Kasumi-1 (cell line): Measurements from ENCODE around the gene NPB.
A peak's percentile ranks its signal among the peaks of the same experiment; 100 is the strongest.
"Not testable (repeated sequence)": the region's sequence is repeated elsewhere in the genome, so short reads cannot be mapped to it uniquely, and the experiment has no call there.

Source experiments
- DNase-seq, 2 experiments: peaks; one replicate each; lab custom pipeline; 2025; lab: John Stamatoyannopoulos, UW

NPB gene

DNA sequence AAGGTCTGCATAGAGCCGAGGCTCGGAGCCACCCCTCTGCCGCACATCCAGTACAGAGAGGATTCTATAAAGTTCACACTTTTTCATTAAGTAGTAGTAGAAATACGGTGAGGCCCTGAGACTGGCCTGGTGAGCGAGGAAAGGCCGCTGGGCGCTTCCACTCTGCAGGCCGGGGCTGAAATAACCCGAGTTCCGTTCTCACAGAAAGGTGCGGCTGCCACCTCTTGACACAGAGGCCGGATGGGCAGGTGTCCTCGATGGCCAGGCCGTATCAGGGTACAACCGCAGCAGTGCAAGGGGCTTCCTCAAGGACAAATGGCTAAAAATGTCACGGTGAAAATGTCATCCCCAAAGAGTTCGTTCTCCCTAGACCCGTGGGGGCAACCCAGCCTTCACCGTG, 9.9 kb downstream of the NPB start:
- no peak for DNase-seq

DNA sequence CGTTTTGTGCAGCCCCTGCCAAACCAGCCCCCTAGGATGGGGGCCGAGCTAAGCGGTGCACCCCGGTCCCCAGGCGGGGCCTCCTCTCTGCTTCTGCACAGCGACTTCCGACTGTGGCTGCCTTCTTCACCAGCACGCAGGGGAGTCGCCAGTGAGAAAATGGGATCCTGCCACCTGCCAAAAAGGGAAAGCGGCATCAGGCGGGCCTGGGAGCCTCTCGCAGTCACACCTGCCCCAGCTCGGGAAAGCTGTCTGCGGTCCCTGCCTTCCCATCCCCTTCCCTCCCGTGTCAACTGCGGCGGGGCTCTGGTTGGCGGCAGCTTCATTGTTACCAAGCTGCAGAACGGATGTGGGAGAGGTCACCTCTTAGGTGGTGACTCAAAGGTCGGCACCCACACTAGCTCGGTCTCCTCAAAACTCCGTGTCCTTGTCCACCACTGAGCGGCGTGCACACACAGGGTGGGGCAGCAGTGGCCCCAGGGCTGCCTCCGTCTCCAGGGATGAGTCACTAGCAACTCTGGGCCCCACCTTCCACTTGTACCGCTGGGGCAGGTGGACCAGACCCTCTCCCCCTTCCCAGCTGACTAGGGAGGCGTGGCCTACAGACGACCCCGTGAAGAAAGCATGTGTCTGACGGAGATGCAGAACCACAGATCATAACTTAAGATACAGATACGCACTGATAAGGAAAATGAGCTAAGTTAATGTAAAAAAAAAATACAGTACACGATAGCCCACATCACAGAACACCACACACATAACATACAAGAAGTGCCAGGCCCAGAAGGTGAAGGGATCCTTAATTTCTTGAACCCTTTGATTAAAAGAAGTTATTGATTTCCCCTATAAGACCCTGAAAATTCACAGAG, 10.6 kb downstream of the NPB start:
- no peak for DNase-seq

DNA sequence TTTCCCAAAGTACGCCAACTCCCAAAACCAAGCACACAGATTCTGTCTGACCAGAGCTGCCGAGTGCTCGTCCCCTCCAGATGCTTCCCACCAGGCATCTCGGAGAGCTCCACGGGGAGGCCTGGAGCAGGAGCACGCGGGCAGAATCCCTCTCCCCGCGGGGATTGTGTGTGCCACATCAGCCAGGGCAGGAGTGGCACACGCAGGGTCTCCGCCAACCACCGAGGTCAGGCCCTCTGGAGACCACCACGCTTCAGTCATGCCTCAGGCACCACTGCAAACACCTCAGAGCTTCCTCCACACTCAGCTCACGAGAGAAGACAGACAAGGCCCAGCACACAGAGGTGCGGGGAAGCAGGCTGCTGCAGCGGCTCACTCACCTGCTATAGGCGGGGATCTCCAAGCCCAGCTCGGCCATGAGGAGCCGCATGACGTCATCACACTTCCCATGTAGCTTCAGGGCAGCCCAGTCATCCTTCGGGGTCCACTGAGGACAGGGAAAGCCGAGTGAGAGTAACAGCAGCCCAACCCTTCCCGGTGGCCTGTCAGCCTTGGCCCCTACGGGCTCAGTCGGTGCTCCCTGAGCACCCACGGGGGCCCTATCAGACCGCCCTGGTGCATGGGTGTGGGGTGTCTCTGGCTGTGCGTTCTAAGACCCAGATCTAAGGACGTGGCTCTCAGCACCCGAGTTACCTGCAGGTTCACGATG, 11.5 kb downstream of the NPB start:
- no peak for DNase-seq

DNA sequence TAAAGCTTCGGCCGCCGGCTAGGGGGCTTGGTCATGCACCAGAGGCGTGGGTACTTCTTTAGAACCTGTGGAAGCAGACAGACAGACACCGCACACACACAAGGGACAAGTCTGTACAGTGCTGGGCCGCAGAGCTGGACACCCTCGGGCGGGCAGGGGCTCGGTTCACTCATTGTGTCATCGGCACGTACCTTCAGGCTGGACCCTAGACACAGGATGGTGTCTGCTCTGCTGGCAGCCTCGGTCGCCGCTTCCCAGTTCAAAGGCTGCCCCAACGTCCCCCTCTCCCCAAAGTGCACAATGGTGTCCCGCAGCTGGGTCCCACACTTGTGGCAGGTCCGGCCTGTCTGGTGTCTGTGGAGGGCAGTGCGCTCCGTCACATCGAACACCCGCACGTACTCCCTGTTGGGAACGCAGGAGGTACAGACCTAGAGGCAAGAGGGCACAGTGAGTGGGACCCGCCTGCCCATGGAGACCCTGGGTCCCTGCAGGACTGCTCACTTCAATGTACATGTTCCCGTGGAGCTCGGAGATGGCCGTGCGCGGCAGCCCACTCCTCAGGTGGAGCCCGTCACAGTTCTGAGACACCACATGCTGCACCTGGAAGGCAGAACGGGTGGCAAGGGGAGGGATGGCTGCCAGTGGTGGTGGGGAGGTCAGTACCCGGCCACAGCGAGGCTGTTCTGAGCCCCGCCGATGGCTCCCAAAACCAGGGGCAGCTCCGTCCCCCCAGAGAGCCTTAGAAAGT, 12.2 kb downstream of the NPB start:
- DNase-seq = no peak

DNA sequence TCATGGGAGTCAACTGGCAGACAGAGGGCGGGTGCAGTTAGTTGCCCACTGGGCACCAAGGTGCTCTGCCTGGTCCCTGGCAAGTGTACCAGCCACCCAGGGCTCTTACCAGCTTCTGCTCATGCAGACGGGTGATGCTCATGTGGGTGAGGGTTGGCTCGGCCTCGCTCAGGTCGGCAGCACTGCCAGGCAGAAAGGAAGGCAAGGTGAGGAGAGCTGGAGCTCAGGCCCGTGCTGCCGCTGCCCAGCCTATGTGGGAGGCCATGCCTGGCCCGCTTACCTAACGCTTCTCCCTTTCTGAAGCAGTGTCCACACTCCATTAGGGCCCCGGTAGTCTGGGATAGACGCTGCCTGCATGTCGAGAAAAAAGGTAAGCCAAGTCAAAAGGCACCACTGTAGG, 13.3 kb downstream of the NPB start:
- no peak for DNase-seq

DNA sequence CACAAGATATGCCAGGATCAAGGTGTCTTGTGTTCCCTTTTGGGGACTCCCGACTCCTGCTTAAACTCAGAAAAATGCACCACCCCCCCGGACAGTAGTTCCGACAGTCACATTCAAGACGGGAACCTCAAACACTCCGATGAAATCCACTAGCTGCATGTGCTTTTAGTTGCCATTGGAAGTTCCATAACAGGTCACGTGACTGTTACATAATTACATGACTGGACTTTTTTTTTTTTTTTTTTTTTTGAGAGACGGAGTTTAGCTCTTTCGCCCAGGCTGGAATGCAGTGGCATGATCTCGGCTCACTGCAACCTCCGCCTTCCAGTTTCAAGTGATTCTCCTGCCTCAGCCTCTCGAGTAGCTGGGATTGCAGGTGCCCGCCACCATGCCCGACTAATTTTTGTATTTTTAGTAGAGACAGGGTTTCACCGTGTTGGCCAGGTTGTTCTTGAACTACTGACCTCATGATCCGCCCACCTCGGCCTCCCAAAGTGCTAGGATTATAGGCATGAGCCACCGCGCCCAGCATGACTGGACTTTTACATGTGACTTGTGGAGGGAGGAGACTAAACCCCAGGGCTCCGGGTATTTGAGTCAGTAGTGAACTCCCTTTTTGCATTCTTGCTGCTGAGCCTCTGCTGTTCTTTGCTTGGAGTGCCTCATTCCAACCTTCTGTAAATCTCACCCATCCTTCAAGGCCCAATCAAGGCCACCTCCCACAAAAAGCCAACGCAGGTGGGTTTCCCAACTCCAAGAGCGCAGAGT, 14.4 kb downstream of the NPB start:
- no peak for DNase-seq

DNA sequence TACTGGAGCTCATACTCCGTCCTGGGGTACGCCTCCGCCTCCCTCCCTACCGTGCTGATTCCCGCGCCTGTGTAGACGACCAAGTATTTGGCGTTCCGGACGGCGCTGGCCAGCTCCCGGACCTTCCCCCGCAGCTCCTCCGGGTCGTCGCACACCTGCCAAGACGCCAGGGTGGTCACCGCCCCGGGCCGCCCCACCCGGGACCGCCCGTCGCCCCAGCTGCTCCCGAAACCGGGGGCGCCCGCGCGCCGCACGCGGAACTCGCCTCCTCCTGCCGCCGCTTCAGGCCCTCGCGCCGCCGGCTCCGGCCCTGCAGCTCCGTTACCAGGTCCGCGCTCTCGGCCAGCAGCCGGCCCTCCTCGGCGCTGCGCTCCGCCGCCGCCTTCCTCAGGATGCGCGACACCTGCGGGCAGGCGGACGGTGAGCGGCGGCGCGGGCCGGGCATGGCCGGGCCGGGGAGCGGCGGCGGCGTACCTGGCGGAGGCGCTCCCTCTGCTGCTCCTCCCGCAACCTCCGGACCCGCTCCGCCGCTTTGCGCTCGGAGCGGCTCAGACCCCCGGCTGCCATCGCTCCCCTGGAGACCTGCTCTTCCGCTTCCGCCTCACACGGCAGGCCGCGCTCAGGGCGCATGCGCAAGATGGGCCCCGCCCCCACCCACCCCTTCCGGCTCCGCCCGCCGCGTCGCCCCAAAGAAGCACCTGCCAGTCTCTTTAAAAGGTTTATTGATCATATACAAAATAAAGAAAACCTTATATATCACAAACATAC, 15.7 kb downstream of the NPB start, which contains the start of gene SIRT7:
Gene SIRT7 (minus strand): TSS at position 612 of the 768 bp plus-strand sequence. CDS start 45 bp downstream, at position 567.
- peak; percentile 85 to 89 for DNase-seq

DNA sequence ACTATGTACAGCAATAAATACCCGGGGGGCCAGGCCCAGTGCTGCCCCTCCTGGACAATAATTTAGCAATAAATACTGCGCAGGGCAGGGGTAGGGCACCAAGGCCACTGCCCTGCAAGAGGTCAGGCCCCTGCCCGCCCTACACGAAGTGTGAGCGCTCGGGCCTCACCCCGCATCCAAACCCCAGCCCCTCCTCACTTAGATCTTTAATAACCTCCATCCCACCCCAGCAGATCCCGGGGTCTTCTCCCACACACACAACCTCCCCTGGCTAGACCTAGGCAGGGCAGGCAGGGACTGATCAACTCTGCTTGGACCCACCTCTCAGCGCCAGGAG, 16.3 kb downstream of the NPB start:
- DNase-seq = not testable (repeated sequence)

DNA sequence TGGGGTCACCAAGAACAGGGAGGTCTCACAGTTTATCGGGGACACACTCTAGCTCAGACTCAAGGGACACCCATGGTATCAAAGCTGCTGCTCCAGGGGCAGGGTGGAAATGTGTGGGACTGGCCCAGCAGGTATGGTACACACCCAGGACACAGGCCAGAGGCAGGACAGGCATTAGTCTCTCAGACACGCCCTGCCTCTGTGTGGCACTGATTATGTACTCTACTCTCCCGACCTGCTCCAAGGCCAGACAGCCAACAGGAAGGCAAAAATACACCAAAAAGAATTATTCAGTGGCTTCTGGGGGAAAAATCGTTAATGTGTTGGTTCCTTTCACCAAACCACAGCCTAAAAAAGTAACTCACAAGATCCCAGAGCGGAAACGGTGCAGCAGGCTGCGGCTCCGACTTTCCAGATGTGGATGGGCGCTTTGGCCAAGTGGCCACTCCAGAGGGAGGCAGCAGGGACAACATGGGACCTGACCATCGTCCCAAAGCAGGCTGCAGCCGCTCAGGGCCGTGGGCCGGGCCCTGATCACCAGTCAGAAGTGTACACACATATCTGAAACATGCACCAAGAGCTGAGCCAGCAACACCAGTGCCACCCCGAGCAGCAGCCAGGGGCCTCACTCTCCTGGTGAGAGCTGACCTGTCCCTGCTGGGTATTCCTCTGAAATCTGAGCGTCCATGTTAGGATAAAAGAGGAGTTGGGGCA, 17.0 kb downstream of the NPB start:
- peak; percentile 67 to 71 for DNase-seq

DNA sequence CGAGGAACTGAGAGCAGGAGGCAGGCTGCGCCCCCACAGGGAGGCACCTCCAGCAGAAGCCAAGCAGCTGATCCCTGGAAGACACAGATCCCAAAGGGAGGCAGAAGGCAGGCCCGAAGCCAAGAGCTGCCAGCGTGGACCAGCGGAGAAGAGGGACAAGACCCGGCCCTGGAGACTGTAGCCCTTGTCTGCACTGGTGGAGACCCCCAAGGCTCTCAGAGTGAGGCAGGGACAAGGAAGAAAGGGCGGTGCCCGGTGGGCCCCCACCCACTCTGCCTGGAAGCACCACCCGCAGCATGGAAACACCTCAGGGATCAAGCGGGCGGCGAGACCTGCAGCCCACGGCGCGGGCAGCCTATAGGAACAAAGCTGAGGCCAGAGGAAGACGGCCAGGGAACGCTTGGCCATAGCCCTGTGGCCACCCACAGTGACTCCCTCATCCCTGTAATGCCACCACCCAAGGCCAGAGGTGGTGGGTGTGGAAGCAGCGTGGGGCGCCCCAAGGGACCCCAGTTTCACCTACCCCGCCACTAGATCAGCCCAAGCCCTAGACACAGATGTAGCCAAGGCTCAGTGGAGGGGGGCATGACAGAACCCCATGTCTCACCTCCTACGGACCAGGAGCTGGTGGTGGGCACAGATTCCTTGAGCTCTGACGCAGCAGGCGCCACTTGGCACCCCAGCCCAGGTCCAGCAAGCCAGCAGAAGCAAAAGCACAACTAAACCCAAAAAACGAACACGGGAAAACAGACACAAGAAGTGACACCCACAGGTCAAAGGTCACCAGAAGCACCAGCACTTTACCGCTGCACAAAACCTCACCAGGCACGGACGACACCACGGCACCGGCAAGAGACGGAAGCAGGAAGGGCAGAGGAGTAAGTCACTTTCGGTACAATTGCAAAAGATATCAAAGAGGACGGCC, 18.8 kb downstream of the NPB start:
- DNase-seq = no peak

DNA sequence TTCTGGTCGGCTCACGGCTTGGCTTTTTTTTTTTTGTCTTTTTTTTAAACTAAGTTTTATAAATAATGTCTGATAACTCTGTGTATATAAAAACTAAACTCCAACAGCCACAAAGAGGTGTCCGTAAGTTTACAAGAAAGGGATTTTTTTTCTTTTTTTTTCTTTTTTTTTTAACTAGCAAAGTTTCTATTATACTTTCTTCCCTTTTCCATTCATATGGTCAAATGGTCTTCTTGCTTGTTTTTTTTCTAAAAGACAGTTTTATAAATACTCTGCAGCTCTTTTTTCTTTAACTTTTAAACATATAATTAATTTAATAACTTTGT, 19.5 kb downstream of the NPB start:
- no peak for DNase-seq

DNA sequence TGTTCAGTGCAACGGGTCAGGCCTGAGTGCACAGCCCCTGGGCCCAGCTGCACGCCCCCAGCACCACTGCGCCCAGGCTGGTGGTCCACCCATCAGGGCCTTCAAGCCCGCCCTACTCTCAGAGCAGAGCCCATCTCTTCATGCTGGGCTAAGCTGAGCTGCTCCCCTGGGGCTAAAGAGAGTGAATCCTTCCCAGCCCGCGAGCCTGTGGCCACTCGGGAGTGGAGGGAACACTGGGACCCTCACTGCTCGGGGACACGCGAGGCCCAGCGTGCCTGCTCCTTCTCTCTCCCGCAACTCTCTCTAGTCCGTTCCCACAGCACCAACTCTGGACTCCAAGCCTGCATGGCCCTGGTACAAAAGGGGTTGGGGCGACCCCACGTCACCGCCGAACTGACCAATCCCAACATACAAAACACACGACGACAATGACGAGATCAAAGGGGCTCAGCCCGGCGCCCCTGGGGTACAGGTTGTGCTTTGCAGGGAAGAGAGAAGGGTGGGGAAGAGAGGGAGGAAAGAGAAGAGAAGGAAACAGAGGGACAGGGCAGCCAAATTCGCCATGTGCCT, 20.0 kb downstream of the NPB start:
- no peak for DNase-seq

DNA sequence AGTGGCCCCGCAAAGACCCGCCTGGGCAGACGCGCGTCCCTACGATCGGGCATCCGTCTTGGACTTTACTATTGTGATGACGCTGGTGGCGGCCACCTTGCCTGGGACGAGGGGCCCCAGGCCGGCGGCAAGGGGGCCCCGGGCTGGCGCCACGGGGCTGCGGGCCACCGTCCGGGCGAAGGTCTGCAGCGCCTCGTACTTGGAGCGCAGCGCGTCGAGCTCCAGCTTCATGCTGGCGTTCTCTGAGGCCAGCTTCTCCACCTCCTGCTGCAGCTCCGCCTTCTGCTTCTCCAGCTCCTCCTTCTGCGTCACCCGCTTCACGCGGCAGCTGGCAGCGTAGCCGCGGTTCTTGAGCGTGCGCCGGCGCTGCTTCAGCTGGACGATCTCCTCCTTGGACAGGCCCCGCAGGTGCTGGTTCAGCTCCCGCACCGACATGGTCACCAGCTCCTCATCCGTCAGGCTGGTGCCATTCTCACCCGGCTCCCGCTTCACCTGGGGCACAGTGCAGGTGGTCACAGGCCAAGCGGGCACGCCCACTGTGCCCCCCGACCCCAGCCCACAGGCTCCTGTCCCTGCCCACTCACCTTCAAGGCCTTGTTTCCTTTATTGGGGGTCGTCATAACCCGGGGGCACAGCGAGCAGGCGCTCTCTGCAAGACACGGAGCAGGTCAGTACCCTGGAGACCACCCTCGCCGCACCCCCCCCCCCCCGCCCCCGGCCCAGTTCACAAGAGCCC, 20.7 kb downstream of the NPB start:
- DNase-seq = no peak

DNA sequence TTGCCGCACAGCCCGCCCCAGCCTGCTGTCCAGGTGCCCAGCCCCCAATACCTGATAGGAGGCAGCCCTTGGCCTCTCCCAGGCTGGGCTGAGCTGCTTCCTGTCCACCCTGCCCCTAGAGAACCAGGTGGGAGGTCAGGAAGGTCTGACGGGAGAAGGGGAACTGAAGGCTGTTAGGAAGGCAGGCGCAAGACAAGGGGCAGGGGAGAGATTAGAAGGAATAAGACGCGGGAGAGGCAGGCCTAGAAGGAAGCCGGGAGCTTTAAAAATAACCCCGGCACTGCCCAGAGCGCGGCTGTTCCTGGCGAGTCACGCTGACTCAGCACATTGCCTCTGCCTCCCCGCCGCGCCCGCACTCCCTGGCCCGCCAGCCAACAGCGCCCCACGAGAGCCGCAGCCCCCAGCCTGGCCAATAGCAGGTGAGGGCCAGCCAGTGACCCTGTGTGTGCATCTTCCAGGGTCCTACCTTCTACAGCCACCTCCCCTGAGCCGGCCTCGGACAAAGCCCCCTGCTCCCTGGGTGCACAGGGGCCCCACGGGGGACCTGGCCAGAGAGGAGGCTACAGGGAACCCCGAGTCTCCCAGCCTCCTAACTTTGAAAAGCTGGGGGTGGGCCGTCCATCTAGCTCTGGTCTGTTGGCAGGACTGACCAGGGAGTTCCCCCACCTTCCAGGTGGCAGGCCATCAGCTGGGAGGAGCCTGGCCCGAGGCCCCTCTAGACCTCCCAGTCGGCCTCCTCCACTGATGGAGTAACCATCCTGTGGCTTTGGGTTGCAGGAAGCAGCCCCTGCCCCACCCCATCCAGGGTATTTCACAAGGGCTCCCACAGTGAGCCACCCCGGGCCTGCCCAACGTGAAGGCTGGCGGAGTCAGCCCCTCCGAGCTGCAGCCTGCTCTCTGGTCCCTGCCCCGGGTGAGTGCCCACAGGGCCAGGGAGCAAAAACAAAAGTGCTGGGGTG, 21.5 kb downstream of the NPB start:
- DNase-seq = peak; percentile 95

DNA sequence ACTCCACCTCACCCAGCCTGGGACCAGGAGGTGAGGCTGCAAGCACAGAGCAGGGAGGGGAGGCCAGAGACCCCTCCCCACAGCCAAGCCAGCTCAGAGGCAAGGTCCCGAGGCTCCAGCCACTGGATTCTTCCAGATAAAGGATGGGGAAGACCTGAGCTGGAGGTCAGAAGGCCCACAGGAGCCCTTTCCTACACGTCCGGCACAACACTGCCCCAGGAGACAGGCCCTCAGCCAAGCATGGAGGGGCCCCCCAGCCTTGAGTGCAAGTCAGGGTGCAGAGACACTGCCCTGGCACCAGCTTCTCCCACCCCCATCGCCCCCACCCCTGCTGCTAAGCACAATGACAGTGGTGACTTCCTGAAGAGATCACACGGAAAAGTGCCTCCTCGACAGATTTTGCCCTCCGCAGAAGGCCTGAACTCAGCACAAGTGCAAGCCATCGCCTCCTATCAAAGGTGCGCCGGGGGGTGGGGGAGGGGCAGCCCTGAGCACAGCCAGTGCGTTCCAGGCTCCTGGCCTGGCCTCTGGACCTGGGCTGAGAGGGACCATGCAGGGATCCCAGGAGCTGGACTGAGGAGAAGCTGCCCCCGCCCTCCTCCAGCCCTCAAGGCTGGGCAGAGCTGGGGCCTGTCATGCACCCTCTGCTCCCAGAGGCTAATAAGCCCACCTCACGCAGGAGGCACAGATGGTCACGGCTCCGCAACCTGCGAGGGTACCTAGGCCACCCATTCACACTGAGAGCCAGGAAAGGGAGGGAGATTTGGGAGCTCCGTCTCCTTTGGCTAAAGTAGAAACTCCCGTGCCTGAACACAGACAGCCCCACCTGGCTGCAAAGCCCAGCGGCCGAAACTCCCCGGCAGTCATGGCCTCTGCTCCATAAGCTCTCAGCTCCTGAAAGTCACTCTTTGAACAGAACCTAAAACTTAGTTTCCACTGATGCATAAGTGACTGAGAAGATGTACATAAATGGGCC, 22.8 kb downstream of the NPB start:
- DNase-seq = no peak

DNA sequence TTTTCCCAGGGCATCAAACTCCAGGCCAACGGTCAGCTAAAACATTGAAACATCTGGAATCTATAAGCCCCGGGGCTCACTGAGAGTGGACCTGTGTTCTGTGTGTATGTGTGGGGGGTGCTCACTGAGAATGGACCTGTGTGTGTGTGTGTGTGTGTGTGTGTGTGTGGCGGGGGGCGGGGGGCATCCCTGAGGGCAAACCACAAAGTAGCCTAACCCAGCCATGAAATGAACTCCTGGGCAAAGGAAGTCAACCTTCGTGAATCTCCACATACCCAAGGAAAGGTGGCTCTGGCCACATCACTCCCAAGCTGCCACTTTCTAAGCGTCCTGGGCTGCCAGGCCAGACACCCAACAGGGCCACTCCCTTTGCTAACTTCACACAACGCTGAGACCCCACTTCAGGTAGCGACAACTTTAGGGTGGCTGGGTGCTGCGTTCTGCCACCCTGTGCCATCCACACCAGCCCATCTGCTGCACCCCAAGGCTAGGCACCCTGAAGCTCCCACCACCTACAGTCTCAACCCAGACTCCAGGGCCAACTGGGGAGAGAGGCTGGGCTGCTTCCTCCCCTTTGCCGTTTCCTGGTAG, 23.9 kb downstream of the NPB start:
- DNase-seq = no peak
